Nephron (organoid): ENCODE data around the gene CENPT.

Experiments
- H3K27ac Mint-ChIP-seq, 3 experiments: 2 replicates each; pipeline ENCODE4 v1.8.0; 2020; ENCODE audit warnings: mixed read lengths in 3 of 3, mild to moderate bottlenecking in 2 of 3, moderate library complexity in 1 of 3
- H3K27me3 Mint-ChIP-seq: 2 replicates; pipeline ENCODE4 v1.8.0; 2021; ENCODE audit warnings: low read depth, mild to moderate bottlenecking, moderate library complexity, mixed read lengths
- H3K36me3 Mint-ChIP-seq: 2 replicates; pipeline ENCODE4 v1.8.0; 2020; ENCODE audit warnings: low read depth, mixed read lengths
- H3K4me1 Mint-ChIP-seq: 2 replicates; pipeline ENCODE4 v1.8.0; 2020; ENCODE audit warnings: mixed read lengths
- H3K4me3 Mint-ChIP-seq, 3 experiments: 2 replicates each; pipeline ENCODE4 v1.8.0; 2020; ENCODE audit warnings: mild to moderate bottlenecking in 3 of 3, mixed read lengths in 3 of 3, moderate library complexity in 2 of 3
- H3K9me3 Mint-ChIP-seq: 2 replicates; pipeline ENCODE4 v1.8.0; 2020; ENCODE audit warnings: mixed read lengths
- CTCF ChIP-seq, 3 experiments: fragments of 200-600 bp; sonication (generic); IDR thresholded peaks; one replicate each; pipeline ENCODE4 v1.5.0; 2021; ENCODE audit warnings: antibody characterized with exemption in 3 of 3; ENCODE audit not compliant: unreplicated experiment in 3 of 3

The CENPT gene

GRCh38 chr16:67860589-67861398 lies 13.3 kb upstream of the CENPT start:
- no peak for TF ChIP-seq CTCF (IDR thresholded peaks at IDR 0.05; ENCODE audit: unreplicated experiment in 3 of 3)
- H3K27ac Mint-ChIP-seq: no peak overlapping the region
- H3K27me3 Mint-ChIP-seq: no peaks in the 10 kb centered on the region
- peaks cover 35% of the 10 kb centered on the region for H3K36me3 Mint-ChIP-seq
- H3K4me1 Mint-ChIP-seq: peaks cover 35% of the 10 kb centered on the region
- no peaks in the 10 kb centered on the region for H3K9me3 Mint-ChIP-seq
- no peak overlapping the region for H3K4me3 Mint-ChIP-seq

GRCh38 chr16:67858500-67858899 lies 11.0 kb upstream of the CENPT start:
- Mint-ChIP-seq H3K27me3 (no peaks in the 10 kb centered on the region), H3K4me3 (no peak overlapping the region), H3K9me3 (no peaks in the 10 kb centered on the region), H3K27ac (peak overlapping the region in 1 of 3 experiments; percentile 92), H3K36me3 (peaks cover 29% of the 10 kb centered on the region), H3K4me1 (peaks cover 34% of the 10 kb centered on the region)
- no peak for TF ChIP-seq CTCF (IDR thresholded peaks at IDR 0.05; ENCODE audit: unreplicated experiment in 3 of 3)

GRCh38 chr16:67857547-67858233 lies 10.2 kb upstream of the CENPT start:
- no peak overlapping the region for H3K4me3 Mint-ChIP-seq
- peaks cover 29% of the 10 kb centered on the region for H3K36me3 Mint-ChIP-seq
- no peaks in the 10 kb centered on the region for H3K9me3 Mint-ChIP-seq
- H3K4me1 Mint-ChIP-seq: peaks cover 28% of the 10 kb centered on the region
- peak overlapping the region; percentile 20 to 92 (median 61) for H3K27ac Mint-ChIP-seq
- TF ChIP-seq CTCF (IDR thresholded peaks at IDR 0.05; ENCODE audit: unreplicated experiment in 3 of 3): no peak
- H3K27me3 Mint-ChIP-seq: no peaks in the 10 kb centered on the region

GRCh38 chr16:67856927-67857546 lies 9.5 kb upstream of the CENPT start:
- H3K27ac Mint-ChIP-seq: peak overlapping the region in 1 of 3 experiments; percentile 92

GRCh38 chr16:67855789-67856188 lies 8.3 kb upstream of the CENPT start:
- Mint-ChIP-seq H3K36me3 (peaks cover 22% of the 10 kb centered on the region), H3K4me1 (peaks cover 16% of the 10 kb centered on the region), H3K27me3 (no peaks in the 10 kb centered on the region), H3K9me3 (no peaks in the 10 kb centered on the region), H3K4me3 (no peak overlapping the region), H3K27ac (no peak overlapping the region)
- TF ChIP-seq CTCF (IDR thresholded peaks at IDR 0.05; ENCODE audit: unreplicated experiment in 3 of 3): no peak

More at GRCh38 chr16:67856927-67857546, 9.5 kb upstream of the CENPT start:
- Mint-ChIP-seq H3K36me3 (peaks cover 29% of the 10 kb centered on the region), H3K27me3 (no peaks in the 10 kb centered on the region), H3K4me3 (no peak overlapping the region), H3K9me3 (no peaks in the 10 kb centered on the region), H3K4me1 (peaks cover 27% of the 10 kb centered on the region)
- no peak for TF ChIP-seq CTCF (IDR thresholded peaks at IDR 0.05; ENCODE audit: unreplicated experiment in 3 of 3)
